ENCODE results near the gene FLOT1.

DNA sequence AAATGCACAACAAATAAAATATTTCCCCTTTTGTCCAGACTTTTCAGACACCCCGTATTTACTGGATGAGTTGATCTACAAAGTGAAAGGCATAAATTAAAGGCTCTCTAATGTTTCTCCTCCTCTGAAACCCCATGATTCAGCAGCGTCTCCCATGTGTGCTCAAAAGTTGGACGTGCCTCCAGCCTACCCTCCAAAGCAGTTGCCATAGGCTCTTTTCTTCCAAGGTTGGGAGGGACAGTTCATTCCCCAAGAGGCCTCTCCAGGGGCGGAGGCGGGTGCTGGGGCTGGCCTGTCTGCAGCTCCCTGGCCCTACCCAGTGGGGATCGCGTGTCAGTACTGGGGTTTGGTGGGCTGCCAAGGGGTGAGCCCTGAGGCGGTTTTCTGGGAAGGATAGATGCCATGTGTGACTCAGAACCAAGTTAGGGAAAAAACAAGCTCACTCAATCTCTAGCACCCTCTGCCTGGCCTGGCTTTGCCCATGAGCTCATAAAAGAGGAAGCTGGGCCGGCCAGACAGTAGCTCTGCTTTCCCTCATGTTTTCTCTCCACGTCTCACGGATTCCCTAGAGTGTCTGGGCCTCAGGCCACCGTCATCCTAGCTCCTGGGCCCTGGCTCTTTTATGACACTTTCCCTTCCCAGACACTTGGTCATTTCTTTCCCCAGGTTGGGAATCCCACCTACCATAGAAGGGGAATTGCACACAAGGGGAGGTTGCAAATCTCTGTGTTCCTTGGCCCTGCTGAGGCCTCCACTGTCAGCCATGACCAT is 9.9 kb upstream of the FLOT1 start:
- TF ChIP-seq, protein P1, sequence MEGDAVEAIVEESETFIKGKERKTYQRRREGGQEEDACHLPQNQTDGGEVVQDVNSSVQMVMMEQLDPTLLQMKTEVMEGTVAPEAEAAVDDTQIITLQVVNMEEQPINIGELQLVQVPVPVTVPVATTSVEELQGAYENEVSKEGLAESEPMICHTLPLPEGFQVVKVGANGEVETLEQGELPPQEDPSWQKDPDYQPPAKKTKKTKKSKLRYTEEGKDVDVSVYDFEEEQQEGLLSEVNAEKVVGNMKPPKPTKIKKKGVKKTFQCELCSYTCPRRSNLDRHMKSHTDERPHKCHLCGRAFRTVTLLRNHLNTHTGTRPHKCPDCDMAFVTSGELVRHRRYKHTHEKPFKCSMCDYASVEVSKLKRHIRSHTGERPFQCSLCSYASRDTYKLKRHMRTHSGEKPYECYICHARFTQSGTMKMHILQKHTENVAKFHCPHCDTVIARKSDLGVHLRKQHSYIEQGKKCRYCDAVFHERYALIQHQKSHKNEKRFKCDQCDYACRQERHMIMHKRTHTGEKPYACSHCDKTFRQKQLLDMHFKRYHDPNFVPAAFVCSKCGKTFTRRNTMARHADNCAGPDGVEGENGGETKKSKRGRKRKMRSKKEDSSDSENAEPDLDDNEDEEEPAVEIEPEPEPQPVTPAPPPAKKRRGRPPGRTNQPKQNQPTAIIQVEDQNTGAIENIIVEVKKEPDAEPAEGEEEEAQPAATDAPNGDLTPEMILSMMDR (IDR thresholded peaks at IDR 0.05; ENCODE audit: extremely low read depth in 1 of 2, insufficient read depth in 1 of 2, low read depth in 1 of 2, low read length in 2 of 2) = peak in 1 of 2 donors; percentile 9
- peak; percentile 51 for TF ChIP-seq POLR2A (IDR thresholded peaks at IDR 0.05; ENCODE audit: low read depth, low read length)
- TF ChIP-seq GATA2 (IDR thresholded peaks at IDR 0.05; ENCODE audit: insufficient read depth, insufficient read length, low read depth, low read length) = peak; percentile 37
- peak; percentile 86 for TF ChIP-seq POLR2AphosphoS5 (IDR thresholded peaks at IDR 0.05; ENCODE audit: insufficient read depth, low read depth, low read length)
- peak; percentile 83 for TF ChIP-seq JUN (IDR thresholded peaks at IDR 0.05; ENCODE audit: borderline replicate concordance, insufficient read depth, insufficient read length, low read depth)
- no peak for TF ChIP-seq EZH2 (IDR thresholded peaks at IDR 0.05; ENCODE audit: borderline replicate concordance, low read depth, low read length, severe bottlenecking)
